NCI-H2171 (cell line): ENCODE measurements around the gene DBNDD2.
A peak's percentile ranks its signal among the peaks of the same experiment; 100 is the strongest.

Source experiments
- DNase-seq: peaks from one replicate; lab custom pipeline; 2025; lab: John Stamatoyannopoulos, UW

DBNDD2 gene

GRCh38 chr20:45378191-45378590 lies 29.9 kb upstream of the DBNDD2 start, which contains the start of gene TP53TG5:
TSS of gene TP53TG5 (minus strand) at chr20:45378325. CDS start at chr20:45378236, 89 bp downstream.
- DNase-seq, result no peak

- DNase-seq, result no peak
Measured at GRCh38 chr20:45387274-45387673, 20.8 kb upstream of the DBNDD2 start.

GRCh38 chr20:45390931-45391330 lies 17.2 kb upstream of the DBNDD2 start:
- no peak for DNase-seq

DNA sequence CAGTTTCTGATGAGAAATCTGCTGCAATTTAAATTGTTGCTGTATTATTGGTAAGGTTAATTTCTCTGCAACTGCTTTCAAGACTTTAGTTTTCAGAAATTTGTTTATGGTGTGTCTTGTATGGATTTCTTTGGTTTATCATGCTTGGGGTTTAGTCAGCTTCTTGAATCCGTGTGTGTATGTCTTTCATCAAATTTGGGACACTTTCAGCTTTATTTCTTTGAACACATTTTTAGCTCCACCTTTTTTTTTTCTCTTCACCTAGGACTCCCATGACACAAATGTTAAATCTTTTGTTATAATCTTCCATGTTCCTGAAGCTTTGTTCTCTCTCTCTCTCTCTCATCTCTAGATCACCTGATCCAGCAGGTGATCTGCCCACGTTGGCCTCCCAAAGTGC lies 16.5 kb upstream of the DBNDD2 start:
- DNase-seq, result no peak

GRCh38 chr20:45392733-45393132 lies 15.4 kb upstream of the DBNDD2 start:
- DNase-seq, result no peak

DNA sequence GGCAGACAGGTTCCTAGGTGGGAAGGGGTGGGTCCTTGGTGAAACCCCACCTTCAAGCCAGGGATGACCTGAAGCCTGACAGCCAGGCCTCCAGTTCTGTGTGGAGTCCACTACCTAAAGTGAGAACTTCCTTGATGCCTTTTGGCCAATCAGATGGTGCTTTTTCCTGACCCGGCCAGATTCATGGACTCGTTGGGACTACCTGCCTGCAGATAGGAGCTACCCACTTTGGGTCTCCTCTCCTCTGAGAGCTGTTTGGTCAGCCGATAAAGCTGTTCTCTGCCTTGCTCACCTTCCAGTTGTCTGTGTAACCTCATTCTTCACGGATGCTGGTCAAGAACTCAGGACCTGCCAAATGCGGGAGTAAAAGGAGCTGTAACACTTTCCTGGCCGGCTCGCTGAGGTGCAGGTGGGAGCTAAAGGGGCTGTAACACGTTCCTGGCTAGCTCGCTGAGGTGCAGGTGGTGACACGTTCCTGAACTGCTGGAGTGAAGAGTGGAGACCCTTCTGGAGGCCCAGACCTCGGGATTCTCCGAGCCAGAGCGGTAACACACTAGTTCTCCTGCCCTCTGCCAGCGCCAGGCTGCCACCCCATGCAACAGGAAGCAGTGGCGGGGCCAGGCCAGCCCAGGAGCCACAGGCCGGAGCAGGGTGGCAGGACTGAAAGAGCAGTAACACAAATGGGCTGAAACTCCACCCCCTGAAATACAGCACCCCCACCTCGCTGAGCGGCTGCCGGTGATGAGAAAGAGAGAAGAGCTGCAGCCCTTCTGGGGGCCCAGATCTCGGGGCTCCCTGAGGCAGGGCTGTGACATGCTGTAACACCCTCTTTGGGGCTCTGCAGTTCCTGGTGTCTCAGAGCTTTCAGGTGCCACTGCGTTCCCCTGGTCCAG lies 13.6 kb upstream of the DBNDD2 start:
- no peak for DNase-seq

DNA sequence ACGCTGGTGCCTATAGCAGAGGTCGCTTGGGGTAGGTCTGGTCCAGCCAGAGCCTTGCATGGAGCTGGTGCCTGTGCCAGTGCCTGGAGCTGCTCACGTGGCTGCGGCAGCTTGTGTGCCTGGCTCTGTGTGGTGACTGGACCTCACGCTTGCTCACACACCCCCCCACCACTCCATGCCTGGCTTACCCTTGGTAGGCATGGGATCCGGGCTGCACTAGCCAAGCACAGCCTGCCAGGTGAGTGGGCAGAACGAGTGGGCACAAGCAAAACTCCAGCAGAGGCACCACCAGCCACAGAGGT lies 13.0 kb upstream of the DBNDD2 start:
- no peak for DNase-seq

DNA sequence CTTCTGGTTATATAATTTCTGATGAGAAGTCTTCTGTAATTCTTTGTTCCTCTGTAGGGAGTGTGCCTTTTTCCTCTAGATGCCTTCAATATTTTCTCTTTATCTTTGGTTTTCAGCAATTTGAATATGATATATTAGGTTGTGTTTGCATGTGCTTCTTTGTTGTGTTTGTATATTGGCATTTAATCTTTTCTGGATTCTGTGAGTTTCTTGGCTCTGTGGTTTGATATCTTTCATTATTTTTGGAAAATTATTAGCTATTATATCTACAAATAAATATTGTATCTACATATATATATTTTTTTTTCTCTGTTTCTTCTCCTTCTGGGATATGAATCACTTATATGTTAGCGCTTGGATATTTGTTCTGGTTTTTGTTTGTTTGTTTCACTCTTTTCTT lies 9.1 kb upstream of the DBNDD2 start:
- DNase-seq, result no peak

DNA sequence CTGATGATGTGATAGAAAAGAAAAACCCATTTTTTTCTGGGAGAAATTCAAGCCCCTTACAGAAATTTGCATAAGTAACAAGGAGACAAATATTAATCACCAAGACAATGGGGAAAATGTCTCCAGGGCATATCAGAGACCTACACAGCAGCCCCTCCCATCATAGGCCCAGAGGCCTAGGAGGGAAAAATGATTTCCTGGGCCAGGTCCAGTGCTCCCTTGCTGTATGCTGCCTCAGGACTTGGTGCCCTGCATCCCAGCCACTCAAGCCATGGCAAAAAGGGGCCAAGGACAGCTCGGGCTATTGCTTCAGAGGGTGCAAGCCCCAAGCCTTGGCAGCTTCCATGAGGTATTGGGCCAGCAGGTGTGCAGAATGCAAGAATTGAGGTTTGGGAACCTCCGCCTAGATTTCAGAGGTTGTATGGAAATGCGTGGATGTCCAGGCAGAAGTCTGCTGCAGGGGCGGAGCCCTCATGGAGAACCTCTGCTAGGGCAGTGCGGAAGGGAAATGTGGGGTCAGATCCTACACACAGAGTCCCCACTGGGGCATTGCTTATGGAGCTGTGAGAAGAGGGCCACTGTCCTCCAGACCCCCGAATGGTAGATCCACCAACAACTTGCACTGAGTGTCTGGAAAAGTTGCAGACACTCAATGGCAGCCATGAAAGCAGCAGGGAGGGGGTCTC lies 7.6 kb upstream of the DBNDD2 start:
- DNase-seq, result no peak

- DNase-seq, result no peak
Measured at GRCh38 chr20:45402946-45403345, 5.1 kb upstream of the DBNDD2 start.

DNA sequence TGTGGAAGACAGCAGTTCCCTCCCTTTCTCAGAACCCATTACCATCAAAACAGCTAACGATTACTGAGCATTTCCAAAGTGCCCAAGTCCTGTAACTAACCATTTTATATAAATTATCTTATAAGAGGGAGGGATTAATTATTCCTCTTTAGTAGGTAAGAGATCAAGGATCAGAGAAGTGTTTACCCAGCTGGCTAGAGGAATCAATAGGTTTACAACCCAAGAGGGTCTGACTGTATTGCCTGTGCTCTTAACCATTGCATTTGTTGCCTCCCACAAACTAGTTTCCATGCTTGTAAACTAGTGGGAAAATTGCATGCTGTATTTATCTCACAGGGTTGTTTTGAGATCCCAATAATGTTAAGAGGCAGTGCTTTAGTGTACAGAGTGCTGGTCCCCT lies 3.7 kb upstream of the DBNDD2 start:
- no peak for DNase-seq

DNA sequence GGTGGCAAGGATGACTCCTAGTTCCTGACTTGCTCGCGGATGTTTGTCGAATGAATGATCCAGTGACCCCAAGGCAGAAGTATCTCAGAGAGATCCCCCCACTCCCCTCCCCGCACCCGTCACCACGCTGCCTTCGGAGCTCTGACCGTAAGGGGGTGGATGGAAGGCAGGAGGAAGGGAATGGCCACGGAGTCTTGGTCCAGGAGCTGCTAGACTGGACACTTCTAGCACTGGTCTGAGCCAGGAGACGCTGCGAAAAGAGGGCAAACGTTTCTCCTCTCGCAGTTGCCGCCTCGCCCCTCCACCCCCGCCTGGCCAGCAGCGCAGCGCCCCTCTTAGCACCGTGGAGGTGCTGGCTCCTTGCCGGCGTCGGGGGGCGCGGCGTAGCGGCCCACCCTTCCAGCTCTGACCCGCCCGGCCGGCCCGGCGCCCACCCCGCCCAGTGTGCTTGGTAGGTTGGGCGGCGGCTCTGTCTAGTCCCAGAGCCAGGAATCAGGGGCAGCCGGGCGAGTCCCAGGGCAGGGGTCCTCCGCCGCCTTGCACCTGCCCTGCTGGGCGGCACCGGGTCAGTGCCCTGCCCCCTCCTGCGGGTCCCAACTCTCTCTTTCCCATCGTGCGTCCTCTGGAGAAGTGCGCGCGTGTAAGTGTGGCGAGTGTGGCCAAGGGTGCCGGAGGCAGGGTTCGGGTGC lies 2.4 kb upstream of the DBNDD2 start:
- DNase-seq, result no peak

- peak; percentile 84 for DNase-seq
Measured at GRCh38 chr20:45406260-45407066, 1.6 kb upstream of the DBNDD2 start.

GRCh38 chr20:45407067-45407745 lies 883 bp upstream of the DBNDD2 start:
- DNase-seq, result peak; percentile 40

GRCh38 chr20:45408646-45409213 lies 641 bp downstream of the DBNDD2 start:
- DNase-seq, result no peak

- no peak for DNase-seq
Measured at GRCh38 chr20:45409521-45410272, 1.6 kb downstream of the DBNDD2 start.

GRCh38 chr20:45410887-45411286 lies 2.8 kb downstream of the DBNDD2 start:
- no peak for DNase-seq

DNA sequence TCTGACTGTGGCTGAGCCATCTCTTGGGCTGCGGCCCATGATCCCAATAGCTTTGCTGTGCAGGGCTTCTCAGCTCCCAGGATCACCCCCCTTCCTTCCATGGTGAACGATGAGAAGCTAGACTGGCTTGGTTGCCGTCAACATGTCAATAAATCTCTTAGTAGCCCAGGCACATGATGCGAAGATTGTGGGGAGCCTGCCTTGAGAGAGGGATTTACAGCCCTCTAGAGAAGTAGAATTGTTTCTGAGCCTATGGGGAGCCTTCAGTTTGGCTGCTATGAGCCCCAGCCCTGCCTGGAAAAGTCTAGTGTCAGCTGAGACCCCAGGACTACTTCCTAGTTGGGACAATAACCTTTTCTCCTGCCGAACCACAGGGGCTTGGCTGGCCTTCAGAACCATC lies 4.6 kb downstream of the DBNDD2 start:
- DNase-seq, result no peak

DNA sequence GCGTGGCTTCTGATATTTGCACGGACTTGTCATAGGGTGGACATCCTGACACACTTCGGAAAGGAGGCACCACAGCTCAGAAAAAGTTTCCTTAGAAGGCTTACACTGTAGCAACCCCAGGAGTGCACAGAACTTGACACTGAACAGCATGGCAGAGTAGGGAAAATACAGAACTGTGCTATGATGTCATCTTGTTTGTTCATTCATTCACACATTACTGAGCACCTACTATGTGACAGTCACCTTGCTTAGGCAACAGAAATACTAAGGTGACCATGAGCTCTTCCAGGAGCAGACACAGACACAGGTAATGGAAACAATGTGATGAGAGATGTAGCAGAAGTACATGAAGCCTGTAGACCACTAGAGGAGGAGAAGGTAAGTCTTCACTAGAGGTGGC lies 5.4 kb downstream of the DBNDD2 start:
- no peak for DNase-seq
